Naive thymus-derived CD4-positive, alpha-beta T cell (primary cell): ENCODE measurements around the gene ASIC2. TPM values are rescaled to one million over a fixed set of nuclear protein-coding genes. Genes with fewer than 3 reads are reported as not detected.

ENCODE experiments used
- ATAC-seq: fragments of 150-1000 bp; cut with Tn5 transposase; 2 replicates; pipeline ENCODE4 v1.10.0; 2021; ENCODE audit warnings: mild to moderate bottlenecking, moderate library complexity
- CTCF ChIA-PET: fragments of 350-600 bp; sonication (Branson Sonifier 250); formaldehyde crosslinking; loops from one replicate; lab custom pipeline; 2021; ENCODE audit warnings: antibody characterized with exemption; lab: Charles Lee
- POLR2A ChIA-PET: fragments of 350-600 bp; sonication (Branson Sonifier 250); formaldehyde crosslinking; loops from one replicate; lab custom pipeline; 2021; ENCODE audit warnings: antibody characterized with exemption, inconsistent platforms; lab: Charles Lee
- DNase-seq, 9 donors: peaks; one replicate each; pipeline versions ENCODE4 v3.0.0 to v3.0.0-alpha.2; 2020 to 2022; ENCODE audit warnings: mixed read lengths in 1 of 9
- H3K27ac ChIP-seq: one replicate; pipeline ENCODE4 v1.7.0; 2013; ENCODE audit warnings: mild to moderate bottlenecking, low read depth, low read length, moderate library complexity
- H3K27me3 ChIP-seq, 2 donors: one replicate each; pipeline ENCODE4 v1.7.0; 2013; ENCODE audit warnings: low read length in 2 of 2, mild to moderate bottlenecking in 2 of 2, moderate library complexity in 2 of 2; ENCODE audit not compliant: control insufficient read depth in 2 of 2, insufficient read depth in 2 of 2
- H3K36me3 ChIP-seq, 3 experiments: 1 replicate in 2 of 3; 2 replicates in 1 of 3; pipeline ENCODE4 v1.7.0; 2013; ENCODE audit warnings: low read length in 3 of 3, mild to moderate bottlenecking in 3 of 3, moderate library complexity in 1 of 3; ENCODE audit not compliant: insufficient read depth in 3 of 3, control insufficient read depth in 2 of 3
- H3K4me1 ChIP-seq, 2 donors: one replicate each; pipeline ENCODE4 v1.7.0; 2013; ENCODE audit warnings: low read length in 2 of 2, mild to moderate bottlenecking in 2 of 2, moderate library complexity in 1 of 2; ENCODE audit not compliant: control insufficient read depth in 2 of 2, insufficient read depth in 2 of 2
- H3K4me3 ChIP-seq: 2 replicates; pipeline ENCODE4 v1.7.0; 2013; ENCODE audit warnings: mild to moderate bottlenecking, low read length
- H3K9me3 ChIP-seq, 3 experiments: 1 replicate in 2 of 3; 2 replicates in 1 of 3; pipeline ENCODE4 v1.7.0; 2013; ENCODE audit warnings: low read length in 3 of 3; ENCODE audit not compliant: control insufficient read depth in 2 of 3
- H3K27ac Mint-ChIP-seq, 9 donors: one replicate each; pipeline ENCODE4 v1.8.0; 2020 to 2022; ENCODE audit warnings: mixed read lengths in 9 of 9, mild to moderate bottlenecking in 8 of 9, moderate library complexity in 5 of 9, inconsistent platforms in 2 of 9
- H3K27me3 Mint-ChIP-seq, 5 donors: one replicate each; pipeline ENCODE4 v1.8.0; 2021 to 2022; ENCODE audit warnings: mixed read lengths in 5 of 5, mild to moderate bottlenecking in 1 of 5
- H3K36me3 Mint-ChIP-seq, 5 donors: one replicate each; pipeline ENCODE4 v1.8.0; 2020 to 2022; ENCODE audit warnings: mixed read lengths in 5 of 5, mild to moderate bottlenecking in 3 of 5, inconsistent platforms in 1 of 5
- H3K4me1 Mint-ChIP-seq, 7 donors: one replicate each; pipeline ENCODE4 v1.8.0; 2020 to 2022; ENCODE audit warnings: mixed read lengths in 7 of 7, mild to moderate bottlenecking in 3 of 7, inconsistent platforms in 1 of 7
- H3K4me3 Mint-ChIP-seq, 10 donors: one replicate each; pipeline ENCODE4 v1.8.0; 2020 to 2022; ENCODE audit warnings: mild to moderate bottlenecking in 10 of 10, mixed read lengths in 10 of 10, moderate library complexity in 6 of 10, inconsistent platforms in 2 of 10
- H3K9me3 Mint-ChIP-seq, 11 donors: one replicate each; pipeline ENCODE4 v1.8.0; 2020 to 2022; ENCODE audit warnings: mixed read lengths in 11 of 11, mild to moderate bottlenecking in 4 of 11, inconsistent platforms in 1 of 11, moderate library complexity in 1 of 11
- intact Hi-C, 2 donors: fragments of 100-400 bp; cut with micrococcal nuclease; formaldehyde crosslinking; loops; one replicate each; pipeline ENCODE4 v1.15.1; 2023
- polyA plus RNA-seq, 2 donors: library from polyadenylated mRNA; unstranded; fragments of 300-500 nt; fragmentation: Illumina TruSeq; gene quantifications; one replicate each; pipeline ENCODE4 v1.2.3, GENCODE V29; 2021
- total RNA-seq, 6 experiments: library from RNA in 5 of 6; stranded (reverse) in 5 of 6; gene quantifications; 1 replicate in 5 of 6; 2 replicates in 1 of 6; pipeline ENCODE4 v1.2.3 and lab custom pipeline; 2021 to 2026

The ASIC2 gene
- not detected for total RNA-seq
- not detected for polyA plus RNA-seq
- not detected for total RNA-seq (lab: John Stamatoyannopoulos, UW)

- ChIA-PET CTCF (no interaction called here), POLR2A (no interaction called here)
- peaks cover 0 to 4% (median 0%) of the 10 kb centered on the region in 11 donors for H3K9me3 Mint-ChIP-seq
- no peak for ATAC-seq
- intact Hi-C loops: no loop called here
- no peak within 1 kb of the TSS for H3K27ac ChIP-seq
- peaks cover 0 to 6% of the 10 kb centered on the region in 2 donors for H3K27me3 ChIP-seq
- H3K4me1 ChIP-seq: no peaks in the 10 kb centered on the region
- peaks cover 50 to 58% (median 54%) of the 10 kb centered on the region in 5 donors for H3K27me3 Mint-ChIP-seq
- H3K36me3 Mint-ChIP-seq: peaks cover 0 to 6% (median 0%) of the 10 kb centered on the region in 5 donors
- no peak for DNase-seq
- no peak within 1 kb of the TSS for H3K27ac Mint-ChIP-seq
- no peak within 1 kb of the TSS for H3K4me3 ChIP-seq
- no peaks in the 10 kb centered on the region for H3K9me3 ChIP-seq
- peak within 1 kb of the TSS in 3 of 10 donors; percentile 1 to 64 (median 20) for H3K4me3 Mint-ChIP-seq
- H3K4me1 Mint-ChIP-seq: peaks cover 3 to 15% (median 10%) of the 10 kb centered on the region in 7 donors
- no peaks in the 10 kb centered on the region for H3K36me3 ChIP-seq
These were observed at the start of gene ASIC2 for GRCh38 chr17:33292981-33293867. Gene ASIC2 (minus strand): TSS chr17:33293295.

- intact Hi-C loops: no loop called here
- H3K36me3 ChIP-seq: no peaks in the 10 kb centered on the region
- no peaks in the 10 kb centered on the region for H3K9me3 ChIP-seq
- ChIA-PET POLR2A (no interaction called here), CTCF (no interaction called here)
- no peak overlapping the region for H3K27ac ChIP-seq
- no peak overlapping the region for H3K4me3 ChIP-seq
- H3K27ac Mint-ChIP-seq: no peak overlapping the region
- no peak overlapping the region for H3K4me3 Mint-ChIP-seq
- DNase-seq (no peak), ATAC-seq (peak; percentile 27)
- H3K36me3 Mint-ChIP-seq: no peaks in the 10 kb centered on the region
- peaks cover 6 to 32% (median 27%) of the 10 kb centered on the region in 5 donors for H3K27me3 Mint-ChIP-seq
- no peaks in the 10 kb centered on the region for H3K4me1 ChIP-seq
- H3K27me3 ChIP-seq: no peaks in the 10 kb centered on the region
- H3K4me1 Mint-ChIP-seq: no peaks in the 10 kb centered on the region
- H3K9me3 Mint-ChIP-seq: peaks cover 0 to 4% (median 0%) of the 10 kb centered on the region in 11 donors
These were observed 48.9 kb upstream of the ASIC2 start for GRCh38 chr17:33342025-33342424.

GRCh38 chr17:33338242-33338641 is 45.1 kb upstream of the ASIC2 start:
- Mint-ChIP-seq H3K36me3 (no peaks in the 10 kb centered on the region), H3K27ac (no peak overlapping the region), H3K4me1 (no peaks in the 10 kb centered on the region), H3K4me3 (no peak overlapping the region), H3K27me3 (peaks cover 6 to 27% (median 21%) of the 10 kb centered on the region in 5 donors), H3K9me3 (peaks cover 0 to 4% (median 0%) of the 10 kb centered on the region in 11 donors)
- DNase-seq: no peak
- no peak overlapping the region for H3K27ac ChIP-seq
- H3K36me3 ChIP-seq: no peaks in the 10 kb centered on the region
- no peaks in the 10 kb centered on the region for H3K27me3 ChIP-seq
- no peak overlapping the region for H3K4me3 ChIP-seq
- no peak for ATAC-seq
- ChIA-PET CTCF (no interaction called here), POLR2A (no interaction called here)
- intact Hi-C loops: no loop called here
- H3K9me3 ChIP-seq: no peaks in the 10 kb centered on the region
- H3K4me1 ChIP-seq: no peaks in the 10 kb centered on the region

- ATAC-seq: no peak
- Histone ChIP-seq H3K9me3 (no peaks in the 10 kb centered on the region), H3K4me1 (no peaks in the 10 kb centered on the region), H3K36me3 (no peaks in the 10 kb centered on the region), H3K4me3 (no peak overlapping the region), H3K27me3 (no peaks in the 10 kb centered on the region), H3K27ac (no peak overlapping the region)
- intact Hi-C loops: no loop called here
- H3K4me1 Mint-ChIP-seq: no peaks in the 10 kb centered on the region
- POLR2A ChIA-PET: no interaction called here
- CTCF ChIA-PET: no interaction called here
- no peak for DNase-seq
- H3K27me3 Mint-ChIP-seq: peaks cover 6 to 26% (median 20%) of the 10 kb centered on the region in 5 donors
- no peak overlapping the region for H3K27ac Mint-ChIP-seq
- H3K36me3 Mint-ChIP-seq: no peaks in the 10 kb centered on the region
- H3K4me3 Mint-ChIP-seq: no peak overlapping the region
- peaks cover 0 to 4% (median 0%) of the 10 kb centered on the region in 11 donors for H3K9me3 Mint-ChIP-seq
These were observed 42.5 kb upstream of the ASIC2 start for GRCh38 chr17:33335491-33336173.

- intact Hi-C loops: no loop called here
- no peaks in the 10 kb centered on the region for H3K4me1 Mint-ChIP-seq
- H3K27ac ChIP-seq: no peak overlapping the region
- H3K36me3 ChIP-seq: no peaks in the 10 kb centered on the region
- POLR2A ChIA-PET: no interaction called here
- no peak overlapping the region for H3K4me3 Mint-ChIP-seq
- peaks cover 6 to 26% (median 15%) of the 10 kb centered on the region in 5 donors for H3K27me3 Mint-ChIP-seq
- no peaks in the 10 kb centered on the region for H3K9me3 ChIP-seq
- DNase-seq (no peak), ATAC-seq (no peak)
- H3K27ac Mint-ChIP-seq: no peak overlapping the region
- no peaks in the 10 kb centered on the region for H3K27me3 ChIP-seq
- no peaks in the 10 kb centered on the region for H3K4me1 ChIP-seq
- CTCF ChIA-PET: no interaction called here
- peaks cover 0 to 4% (median 0%) of the 10 kb centered on the region in 11 donors for H3K9me3 Mint-ChIP-seq
- H3K36me3 Mint-ChIP-seq: no peaks in the 10 kb centered on the region
- no peak overlapping the region for H3K4me3 ChIP-seq
These were observed 41.6 kb upstream of the ASIC2 start for GRCh38 chr17:33334703-33335102.

GRCh38 chr17:33330877-33331276 is 37.8 kb upstream of the ASIC2 start:
- Histone ChIP-seq H3K36me3 (no peaks in the 10 kb centered on the region), H3K4me1 (no peaks in the 10 kb centered on the region), H3K9me3 (no peaks in the 10 kb centered on the region), H3K27ac (no peak overlapping the region), H3K4me3 (no peak overlapping the region), H3K27me3 (no peaks in the 10 kb centered on the region)
- H3K27me3 Mint-ChIP-seq: peaks cover 0 to 16% (median 0%) of the 10 kb centered on the region in 5 donors
- ChIA-PET CTCF (no interaction called here), POLR2A (no interaction called here)
- no peak overlapping the region for H3K27ac Mint-ChIP-seq
- H3K9me3 Mint-ChIP-seq: peaks cover 0 to 12% (median 1%) of the 10 kb centered on the region in 11 donors
- DNase-seq (no peak), ATAC-seq (no peak)
- no peaks in the 10 kb centered on the region for H3K4me1 Mint-ChIP-seq
- no peak overlapping the region for H3K4me3 Mint-ChIP-seq
- intact Hi-C loops: no loop called here
- no peaks in the 10 kb centered on the region for H3K36me3 Mint-ChIP-seq
